GM18951 (cell line): ENCODE measurements around the gene YLPM1.

ENCODE experiments used
- POLR2A ChIP-seq: IDR thresholded peaks from 4 replicates; pipeline ENCODE4 v1.6.1; 2011; ENCODE audit warnings: mild to moderate bottlenecking; ENCODE audit not compliant: insufficient read length, insufficient read depth; ENCODE audit errors: extremely low read depth
- in situ Hi-C: fragments of 300-500 bp; cut with MboI; formaldehyde crosslinking; loops from one replicate; pipeline ENCODE4 v1.12.0; 2022; ENCODE audit warnings: low sequenced_read_pairs, mixed read lengths, inconsistent platforms; ENCODE audit not compliant: unreplicated experiment

Gene YLPM1

DNA sequence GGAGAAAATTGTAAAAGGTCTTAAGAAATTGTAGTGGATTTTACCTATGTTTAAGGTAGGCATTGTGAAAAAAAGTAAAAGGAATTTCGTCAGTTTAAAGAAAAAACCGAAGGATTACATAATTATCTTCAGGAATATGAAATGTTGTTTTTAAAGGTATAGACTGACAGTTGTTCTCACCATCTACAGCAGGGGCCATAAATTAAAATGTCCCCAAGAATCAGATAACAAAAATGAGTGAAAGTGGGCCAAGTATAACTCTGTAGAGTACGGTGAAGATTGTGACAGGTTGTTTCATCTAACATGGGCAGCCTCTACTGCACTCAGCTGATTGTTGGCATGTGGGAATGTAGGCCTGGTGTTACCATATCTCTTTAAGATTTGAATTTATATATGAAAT, 38.3 kb downstream of the YLPM1 start:
- in situ Hi-C loops = no loop called here

DNA sequence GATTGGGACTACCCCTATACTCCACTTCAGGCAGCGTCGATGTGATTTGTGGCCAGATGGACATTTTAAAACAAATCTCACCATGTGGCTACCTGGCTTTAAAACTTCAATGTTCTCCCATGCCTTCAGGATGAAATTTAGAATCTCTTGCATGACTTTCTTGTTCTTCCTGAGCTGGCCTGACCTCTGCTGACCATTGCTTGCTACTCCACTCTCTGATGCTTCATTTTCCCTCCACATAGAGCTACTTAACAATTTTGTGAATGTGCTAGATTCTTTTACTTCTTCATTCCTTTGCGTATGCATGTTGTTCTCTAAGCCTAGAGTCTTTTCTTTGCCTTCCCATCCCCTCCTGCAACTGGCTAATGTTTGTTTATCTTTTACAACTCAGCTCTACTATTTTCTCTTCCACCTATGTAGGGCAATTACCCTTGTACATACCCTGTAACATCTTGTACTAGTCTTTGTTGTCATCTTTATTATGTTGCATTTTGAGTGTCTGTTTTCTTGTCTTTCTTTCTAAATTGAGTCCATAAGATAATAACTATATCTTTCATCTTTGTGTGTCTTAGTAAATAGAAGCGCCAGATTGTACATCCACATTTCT, 41.2 kb downstream of the YLPM1 start:
- in situ Hi-C loops = no loop called here
- TF ChIP-seq POLR2A = no peak

More for the DNA sequence above, 38.3 kb downstream of the YLPM1 start:
- no peak for TF ChIP-seq POLR2A

DNA sequence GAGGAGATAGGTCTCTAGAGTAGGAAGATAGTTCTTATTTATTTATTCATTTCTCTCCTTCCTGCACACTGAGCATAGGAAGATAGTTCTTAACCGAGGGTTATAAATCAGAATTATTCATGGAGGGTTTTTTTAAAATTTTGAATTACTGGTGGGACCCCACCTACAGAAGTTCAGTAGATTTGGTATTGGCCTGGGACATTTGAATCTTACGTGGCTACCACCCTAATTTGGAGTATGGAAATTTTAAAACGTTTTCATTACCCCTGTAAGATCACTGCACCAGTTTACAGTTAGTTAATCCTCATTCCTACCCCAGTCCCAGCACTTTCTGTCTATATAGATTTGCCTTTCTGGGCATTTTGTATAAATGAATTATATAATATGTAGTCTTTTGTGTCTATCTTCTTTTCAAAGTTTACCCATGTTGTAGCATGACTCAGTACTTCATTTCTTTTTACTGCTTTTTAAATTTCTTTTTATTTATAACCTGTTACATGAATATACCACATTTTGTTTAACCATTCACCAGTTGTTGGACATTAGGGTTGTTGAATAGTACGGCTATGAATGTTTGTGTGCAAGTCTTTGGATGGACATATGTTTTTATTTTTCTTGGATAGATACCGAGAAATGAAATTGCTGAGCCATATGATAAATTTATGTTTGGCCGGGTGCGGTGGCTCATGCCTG, 44.9 kb downstream of the YLPM1 start:
- in situ Hi-C loops = no loop called here
- no peak for TF ChIP-seq POLR2A

DNA sequence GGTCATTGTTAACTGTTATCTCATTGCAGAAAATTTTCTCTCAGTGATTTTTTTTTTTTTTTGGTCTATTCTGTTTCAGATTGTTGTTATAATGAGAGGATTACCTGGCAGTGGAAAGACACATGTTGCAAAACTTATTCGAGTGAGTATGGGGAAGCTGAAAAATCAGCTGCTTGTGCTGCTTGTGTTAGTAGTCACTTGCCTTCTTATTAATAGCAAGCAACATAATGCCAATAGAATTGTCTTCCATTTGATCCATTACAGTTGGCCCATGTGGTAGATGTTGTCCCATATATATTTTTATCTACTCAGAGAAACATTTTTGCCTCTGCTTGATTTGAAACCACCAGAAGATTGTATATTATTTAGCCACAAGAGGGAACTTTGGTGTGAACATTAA, 53.0 kb downstream of the YLPM1 start:
- in situ Hi-C loops = no loop called here
- no peak for TF ChIP-seq POLR2A

DNA sequence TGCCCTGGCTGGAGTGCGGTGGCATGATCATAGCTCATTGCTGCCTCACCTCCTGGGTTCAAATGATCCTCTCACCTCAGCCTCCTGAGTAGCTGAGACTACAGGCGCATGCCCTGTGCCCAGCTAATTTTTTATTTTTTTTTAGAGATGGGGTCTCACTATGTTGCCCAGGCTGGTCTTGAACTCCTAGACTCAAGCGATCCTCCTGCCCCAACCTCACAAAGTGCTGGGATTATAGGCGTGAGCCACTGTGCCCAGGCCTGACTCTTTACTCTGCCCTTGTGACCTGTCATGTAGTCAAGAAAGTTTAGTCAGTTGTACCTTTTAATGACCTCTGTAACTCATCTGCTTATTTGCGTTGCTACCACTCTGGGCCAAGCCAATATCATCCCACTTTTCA, 57.2 kb downstream of the YLPM1 start:
- no peak for TF ChIP-seq POLR2A
- in situ Hi-C loops = no loop called here

DNA sequence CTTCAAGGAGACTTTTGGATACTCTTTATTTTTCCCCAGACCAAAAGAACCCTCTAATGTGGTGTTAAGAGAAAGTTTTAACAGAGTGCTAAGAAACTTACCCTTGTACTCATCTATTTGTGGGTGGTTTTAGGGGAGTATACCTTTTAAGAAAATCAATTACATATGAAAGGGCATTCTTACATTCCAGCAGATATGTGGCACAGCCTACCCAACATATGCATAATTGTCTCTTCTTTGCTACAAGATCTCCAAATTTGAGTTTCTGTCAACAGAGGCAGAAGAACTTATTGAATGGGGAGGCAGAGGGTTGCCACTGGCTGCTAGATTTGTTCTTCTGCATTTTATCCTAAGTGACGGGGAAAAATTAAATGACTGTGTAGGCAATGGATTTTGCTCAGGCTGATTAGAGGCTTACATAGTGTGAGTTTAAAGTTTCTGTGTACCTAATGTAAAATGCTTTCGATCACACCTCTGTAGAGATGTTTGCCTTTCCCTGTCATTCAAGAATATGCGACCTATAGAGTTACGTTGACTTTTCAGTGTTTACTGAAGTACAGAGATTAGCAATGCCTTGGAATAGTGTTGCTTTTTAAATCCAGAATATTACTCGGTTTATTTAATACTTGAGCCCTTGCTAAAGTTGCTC, 58.3 kb downstream of the YLPM1 start:
- in situ Hi-C loops = no loop called here

DNA sequence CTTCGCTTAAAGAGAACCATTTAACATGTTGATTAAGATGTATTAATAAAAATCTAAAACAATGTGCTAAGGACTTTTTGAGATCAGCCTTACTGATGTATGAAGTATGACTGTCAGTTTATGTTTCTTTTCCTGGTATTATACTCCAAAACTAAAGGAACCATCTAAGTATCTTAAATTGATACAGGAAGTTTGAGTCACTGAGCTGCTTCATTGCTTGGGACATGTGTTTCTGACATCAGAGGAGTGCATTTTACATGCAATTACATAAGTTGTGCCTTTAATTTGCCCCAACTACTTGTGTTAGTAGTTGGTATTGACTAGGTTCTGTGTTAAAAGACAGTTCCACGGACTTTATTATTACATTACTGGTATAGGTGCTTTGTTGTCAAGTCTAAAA, 61.9 kb downstream of the YLPM1 start:
- in situ Hi-C loops = no loop called here

More for the DNA sequence above, 58.3 kb downstream of the YLPM1 start:
- no peak for TF ChIP-seq POLR2A

DNA sequence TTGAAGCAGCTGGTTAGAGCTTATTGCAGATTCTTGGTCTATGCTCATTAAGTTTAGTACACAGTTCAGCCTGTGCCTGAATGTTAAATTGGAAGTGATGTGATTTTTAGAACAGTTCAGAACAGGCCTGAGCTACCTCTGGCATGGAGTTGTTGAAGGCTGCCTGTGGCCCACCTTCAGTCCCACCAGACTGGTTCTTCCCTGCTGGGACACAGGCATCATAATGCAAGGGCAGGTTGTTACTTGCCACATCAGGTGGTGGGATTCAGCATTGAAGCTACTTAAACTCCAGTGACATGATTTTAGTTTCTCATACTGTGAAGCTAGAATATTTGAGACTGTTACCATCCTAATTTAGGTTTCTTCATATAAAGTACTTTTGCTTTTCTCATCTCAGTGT, 63.5 kb downstream of the YLPM1 start:
- in situ Hi-C loops = no loop called here
- TF ChIP-seq POLR2A = no peak

More for the DNA sequence above, 61.9 kb downstream of the YLPM1 start:
- TF ChIP-seq POLR2A = no peak

DNA sequence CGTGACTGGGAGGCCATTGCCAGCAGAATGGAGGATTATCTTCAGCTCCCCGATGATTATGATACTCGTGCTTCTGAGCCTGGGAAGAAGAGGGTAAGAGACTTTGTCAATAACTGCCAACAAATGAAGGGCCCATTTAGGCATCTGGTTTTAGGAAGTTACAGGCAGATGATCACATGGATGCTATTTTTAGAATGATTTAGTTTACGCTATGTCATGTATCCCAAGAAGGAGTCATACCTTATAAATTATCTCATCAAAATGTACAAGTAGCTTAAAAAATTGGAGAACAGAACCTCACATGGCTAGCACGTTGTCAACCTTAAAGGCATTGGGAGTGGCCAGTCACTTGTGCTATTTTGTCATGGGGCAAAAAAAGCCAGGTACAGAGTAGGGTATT, 66.1 kb downstream of the YLPM1 start:
- in situ Hi-C loops = no loop called here
- no peak for TF ChIP-seq POLR2A

DNA sequence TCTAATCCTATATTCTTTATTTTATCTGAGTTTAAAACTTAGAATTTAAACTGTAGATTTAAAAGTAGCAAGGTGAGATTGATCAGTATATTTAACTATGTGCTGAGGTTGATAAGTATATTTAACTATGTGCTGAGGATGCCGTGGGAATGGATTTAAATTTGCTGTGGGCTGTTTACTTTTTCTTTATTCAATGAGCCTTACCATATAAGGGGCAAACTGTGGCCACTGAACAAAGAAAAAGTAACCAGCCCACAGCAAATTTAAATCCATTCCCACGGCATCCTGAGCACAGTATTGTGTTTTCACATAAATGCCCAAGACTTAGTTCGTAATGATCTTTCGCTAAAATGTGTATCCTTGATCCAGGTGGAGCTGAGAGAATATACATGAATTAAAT, 69.7 kb downstream of the YLPM1 start:
- no peak for TF ChIP-seq POLR2A
- in situ Hi-C loops = no loop called here

DNA sequence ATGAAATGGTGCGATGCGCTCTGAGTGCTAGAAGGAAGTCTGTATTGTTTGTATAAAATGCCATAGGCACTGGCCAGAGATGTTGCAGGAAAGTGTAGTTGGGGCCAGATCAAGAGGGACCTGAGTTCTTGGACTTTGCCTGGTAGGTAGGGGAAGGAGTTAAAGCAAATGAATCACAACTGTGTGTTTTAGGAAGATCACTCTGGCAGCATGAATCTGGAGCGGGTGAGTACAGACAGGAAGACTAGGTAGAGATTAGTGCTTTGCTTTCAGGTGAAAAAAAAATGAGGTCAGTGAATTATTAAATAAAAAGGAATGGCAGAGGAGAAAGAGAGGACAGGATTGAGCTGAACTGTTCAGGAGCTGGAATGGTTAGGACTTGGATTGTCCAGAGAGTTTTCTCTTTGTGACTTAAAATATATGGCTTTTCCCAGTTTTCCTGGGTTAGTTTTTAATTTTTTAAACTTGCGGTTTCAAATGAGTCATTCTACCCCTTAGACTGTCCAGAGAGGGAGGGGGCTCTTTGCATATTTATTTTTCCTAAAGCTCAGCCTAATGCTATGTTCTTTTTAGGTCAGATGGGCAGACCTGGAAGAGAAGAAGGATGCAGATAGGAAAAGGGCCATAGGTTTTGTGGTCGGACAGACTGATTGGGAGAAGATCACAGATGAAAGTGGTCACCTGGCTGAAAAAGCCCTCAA, 71.7 kb downstream of the YLPM1 start:
- in situ Hi-C loops = no loop called here
- TF ChIP-seq POLR2A = no peak

DNA sequence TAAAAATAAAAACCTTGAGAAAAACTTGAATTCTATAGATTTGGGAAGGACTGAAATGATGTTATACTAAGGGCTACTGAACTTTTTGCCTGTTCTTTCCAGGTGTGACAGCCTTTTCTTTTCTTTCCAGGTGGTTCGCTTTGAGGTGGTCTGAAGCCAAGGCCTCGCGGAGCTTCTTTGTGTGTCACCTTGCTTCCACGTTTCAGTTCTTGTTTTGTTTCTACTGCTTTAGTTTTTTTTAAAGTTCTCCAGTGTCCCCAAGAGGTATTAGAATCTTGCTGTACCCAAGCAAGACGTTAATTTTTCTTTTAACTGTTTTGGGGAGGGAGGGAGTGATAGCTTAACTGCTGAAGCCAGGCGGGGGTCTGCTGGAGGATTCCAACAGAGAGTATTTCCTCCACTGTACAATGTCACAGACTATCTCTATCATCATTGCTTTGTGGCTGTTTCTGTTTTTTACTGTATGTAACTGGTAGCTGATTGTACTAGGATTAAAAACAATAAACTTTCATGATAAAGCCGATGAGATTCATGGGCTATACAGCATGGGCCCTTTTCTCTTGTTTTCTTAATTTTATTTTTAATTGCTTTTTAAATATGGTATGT, 72.6 kb downstream of the YLPM1 start:
- no peak for TF ChIP-seq POLR2A
- in situ Hi-C loops = no loop called here

DNA sequence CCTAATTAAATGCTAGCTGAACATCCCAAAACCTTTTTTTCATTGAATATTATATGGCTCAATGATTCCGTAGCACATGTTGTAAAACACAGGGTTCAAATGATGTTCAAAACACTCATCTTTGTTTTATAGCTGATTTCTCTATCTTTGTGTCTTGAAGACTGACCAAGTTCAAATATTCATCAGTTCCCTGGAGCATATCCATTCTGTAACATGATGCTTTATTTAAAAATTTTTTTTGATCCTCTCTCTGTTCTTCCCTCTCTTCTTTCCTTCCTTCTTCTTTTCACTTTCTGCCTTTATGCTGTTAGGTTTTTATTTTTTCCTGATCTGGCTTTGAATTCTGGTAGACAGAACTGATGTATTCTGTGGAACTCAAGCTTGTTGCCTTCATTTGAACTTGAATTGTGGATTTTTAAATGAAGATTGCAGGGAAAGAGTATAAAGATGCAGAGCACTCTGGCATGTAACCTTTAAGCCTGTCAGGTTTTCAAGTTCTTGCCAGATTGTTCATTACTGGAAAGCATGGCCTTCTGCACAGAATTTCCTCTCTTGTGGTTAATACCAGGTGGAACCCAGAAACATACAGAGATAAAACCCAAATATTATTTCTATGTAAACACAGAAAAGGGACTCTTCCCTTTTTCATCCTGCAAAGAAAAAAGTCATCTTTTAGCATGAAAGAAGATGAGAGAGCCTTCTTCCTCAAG, 73.3 kb downstream of the YLPM1 start:
- no peak for TF ChIP-seq POLR2A
- in situ Hi-C loops = no loop called here

DNA sequence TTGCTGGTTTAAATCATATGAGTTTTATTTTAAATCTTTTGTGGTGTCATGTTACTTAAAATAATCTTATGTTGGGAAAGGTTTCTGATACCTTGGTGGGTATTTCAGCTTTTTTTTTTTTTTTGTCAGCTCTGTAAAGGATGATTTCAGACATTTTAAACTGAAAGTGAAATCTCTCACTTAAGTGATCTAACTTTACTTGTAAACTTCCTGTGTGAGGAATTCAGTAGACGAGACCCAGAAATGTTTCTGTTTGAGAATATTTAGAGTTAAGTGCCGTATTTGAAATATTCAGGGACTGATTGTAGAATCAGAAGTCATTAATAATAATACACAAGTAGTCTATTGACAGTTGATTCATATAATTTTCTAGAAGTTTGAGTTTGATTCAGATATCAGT, 75.0 kb downstream of the YLPM1 start:
- no peak for TF ChIP-seq POLR2A
- in situ Hi-C loops = no loop called here
